Esophagus muscularis mucosa (tissue), 3 donors: ENCODE results near the gene ZNF599.

Source experiments
- POLR2A ChIP-seq: fragments of 450-650 bp; IDR thresholded peaks from one replicate; pipeline ENCODE4 v1.6.1; 2017; ENCODE audit warnings: antibody characterized with exemption, moderate library complexity, mild to moderate bottlenecking, low read depth
- POLR2AphosphoS5 ChIP-seq, 2 donors: sonication (generic); formaldehyde crosslinking; IDR thresholded peaks; one replicate each; pipeline ENCODE4 v1.6.1; 2017; ENCODE audit warnings: antibody characterized with exemption in 2 of 2
- TF ChIP-seq, protein P1 (sequence below), 3 experiments: fragments of 200-600 bp in 2 of 3; fragments of 450-650 bp in 1 of 3; sonication (generic) in 2 of 3; IDR thresholded peaks; one replicate each; pipeline ENCODE4 v1.5.1; 2017 to 2019; ENCODE audit warnings: antibody characterized with exemption in 3 of 3, mild to moderate bottlenecking in 2 of 3, moderate library complexity in 1 of 3

DNA sequence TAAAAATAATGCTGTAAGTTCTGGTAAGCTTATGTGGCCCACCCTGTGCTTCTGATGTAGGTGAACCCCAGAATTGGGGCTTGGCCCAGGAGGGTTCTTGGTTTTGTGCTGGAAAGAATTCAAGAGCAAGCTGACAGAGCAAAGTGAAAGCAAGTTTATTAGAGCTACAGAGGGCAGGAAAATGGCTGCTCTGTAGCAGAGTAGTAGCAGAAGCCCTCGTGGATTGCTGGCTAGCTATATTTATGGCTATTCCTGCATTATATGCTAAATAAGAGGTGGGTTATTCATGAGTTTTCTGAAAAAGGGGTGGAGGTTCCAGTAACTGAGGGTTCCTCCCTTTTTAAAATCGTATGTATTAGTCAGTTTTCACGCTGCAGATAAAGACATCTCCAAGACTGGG, 20.6 kb upstream of the ZNF599 start:
- TF ChIP-seq POLR2A (no peak), POLR2AphosphoS5 (IDR thresholded peaks at IDR 0.05) (no peak)
- TF ChIP-seq, protein P1, sequence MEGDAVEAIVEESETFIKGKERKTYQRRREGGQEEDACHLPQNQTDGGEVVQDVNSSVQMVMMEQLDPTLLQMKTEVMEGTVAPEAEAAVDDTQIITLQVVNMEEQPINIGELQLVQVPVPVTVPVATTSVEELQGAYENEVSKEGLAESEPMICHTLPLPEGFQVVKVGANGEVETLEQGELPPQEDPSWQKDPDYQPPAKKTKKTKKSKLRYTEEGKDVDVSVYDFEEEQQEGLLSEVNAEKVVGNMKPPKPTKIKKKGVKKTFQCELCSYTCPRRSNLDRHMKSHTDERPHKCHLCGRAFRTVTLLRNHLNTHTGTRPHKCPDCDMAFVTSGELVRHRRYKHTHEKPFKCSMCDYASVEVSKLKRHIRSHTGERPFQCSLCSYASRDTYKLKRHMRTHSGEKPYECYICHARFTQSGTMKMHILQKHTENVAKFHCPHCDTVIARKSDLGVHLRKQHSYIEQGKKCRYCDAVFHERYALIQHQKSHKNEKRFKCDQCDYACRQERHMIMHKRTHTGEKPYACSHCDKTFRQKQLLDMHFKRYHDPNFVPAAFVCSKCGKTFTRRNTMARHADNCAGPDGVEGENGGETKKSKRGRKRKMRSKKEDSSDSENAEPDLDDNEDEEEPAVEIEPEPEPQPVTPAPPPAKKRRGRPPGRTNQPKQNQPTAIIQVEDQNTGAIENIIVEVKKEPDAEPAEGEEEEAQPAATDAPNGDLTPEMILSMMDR (IDR thresholded peaks at IDR 0.05): no peak
